ENCODE results near the gene GRM2. TPM values are rescaled to one million over a fixed set of nuclear protein-coding genes. Genes with fewer than 3 reads are reported as not detected.

The GRM2 gene
- total and polyA plus RNA-seq, 10 of the 15 experiments (the other 5 are each of a cell fraction or from before 2014, with no cell fraction given), result 0.01 to 0.14 (median 0.06) TPM; not detected in 5

GRCh38 chr3:51671734-51672475, 35.0 kb upstream of the GRM2 start (continued):
- TF ChIP-seq NKRF (conservative IDR thresholded peaks at IDR 0.05) (peak; percentile 61), CBX5 (IDR thresholded peaks at IDR 0.05; ENCODE audit: low read depth) (no peak), JUNB (IDR thresholded peaks at IDR 0.05) (no peak), SKIL (IDR thresholded peaks at IDR 0.05; ENCODE audit: low read depth, poor library complexity, severe bottlenecking) (no peak), CUX1 (IDR thresholded peaks at IDR 0.05; ENCODE audit: insufficient replicate concordance, low read depth, low read length) (no peak), PAX5 (IDR thresholded peaks at IDR 0.05; ENCODE audit: borderline replicate concordance, low read depth, low read length) (0 out of 2 replicates have a peak, but pooled peaks have one; percentile 5), ETV6 (conservative IDR thresholded peaks at IDR 0.05 in 1 of 2, IDR thresholded peaks at IDR 0.05 in 1 of 2; ENCODE audit: borderline replicate concordance in 1 of 2, low read depth in 1 of 2) (0 out of 4 replicates have a peak, but pooled peaks of 1 of the 2 experiments have one; percentile 8), POLR2A (IDR thresholded peaks at IDR 0.05; ENCODE audit: low read depth, low read length) (no peak; the same call in 1 of the 2 replicates), ZNF592 (IDR thresholded peaks at IDR 0.05) (no peak), MXI1 (IDR thresholded peaks at IDR 0.05; ENCODE audit: low read depth, low read length) (peak; percentile 82; the same call in 1 of the 2 replicates), HDGF (IDR thresholded peaks at IDR 0.05) (no peak), LARP7 (IDR thresholded peaks at IDR 0.05) (peak; percentile 46; the same call in 1 of the 2 replicates), RAD21 (IDR thresholded peaks at IDR 0.05; ENCODE audit: insufficient read depth, low read depth, low read length) (no peak)
